Ovary (tissue), 9 donors: ENCODE data around the gene TOP3A. TPM values are rescaled to one million over a fixed set of nuclear protein-coding genes. Genes with fewer than 3 reads are reported as not detected.

Experiments
- DNase-seq, 5 donors: peaks; one replicate each; pipeline ENCODE4 v3.0.0-alpha.2; 2019 to 2020
- H3K27ac ChIP-seq, 2 donors: fragments of 200-600 bp; one replicate each; pipeline versions ENCODE4 v1.5.1 to v1.8.0; 2019 to 2022
- H3K27me3 ChIP-seq: fragments of 200-600 bp; one replicate; pipeline ENCODE4 v1.8.0; 2022
- H3K36me3 ChIP-seq: fragments of 200-600 bp; sonication (generic); one replicate; pipeline ENCODE4 v1.5.1; 2019
- H3K4me1 ChIP-seq: one replicate; pipeline ENCODE4 v1.8.1; 2013; ENCODE audit warnings: mild to moderate bottlenecking, moderate library complexity; ENCODE audit not compliant: insufficient read depth
- H3K4me3 ChIP-seq: fragments of 200-600 bp; sonication (generic); one replicate; pipeline ENCODE4 v1.5.1; 2017
- H3K9me3 ChIP-seq, 2 donors: fragments of 200-600 bp in 1 of 2; sonication (generic) in 1 of 2; one replicate each; pipeline versions ENCODE4 v1.5.1 to v1.8.1; 2013 to 2019; ENCODE audit warnings: mild to moderate bottlenecking in 1 of 2, moderate library complexity in 1 of 2
- EP300 ChIP-seq: sonication (generic); formaldehyde crosslinking; IDR thresholded peaks from one replicate; pipeline ENCODE4 v1.6.1; 2017; ENCODE audit warnings: antibody characterized with exemption
- POLR2A ChIP-seq: fragments of 450-650 bp; IDR thresholded peaks from one replicate; pipeline ENCODE4 v1.6.1; 2017; ENCODE audit warnings: antibody characterized with exemption, mild to moderate bottlenecking, moderate library complexity
- WGBS, 3 donors: extraction: QIAGEN DNeasy Blood & Tissue Kit in 1 of 3; methylation state at CpG; one replicate each; pipeline versions ENCODE4 v1.1.5 to v1.1.7; 2013 to 2017; 5-methylcytosine and 5-hydroxymethylcytosine counted together
- intact Hi-C, 4 donors: fragments of 100-400 bp; cut with DNase I; formaldehyde crosslinking; loops; one replicate each; pipeline versions ENCODE4 v1.11.0 to v1.15.1; 2022 to 2023
- polyA plus RNA-seq, 2 donors: library from polyadenylated mRNA; stranded (reverse); fragments of 200-250 nt in 1 of 2; fragments of 350-450 nt in 1 of 2; fragmentation: Illumina TruSeq in 1 of 2; extraction: RNeasy Lipid Tissue Mini Kit (QIAGEN cat#74804) in 1 of 2; gene quantifications; one replicate each; pipeline ENCODE4 v1.2.3, GENCODE V29; 2013 to 2014
- total RNA-seq, 7 donors: library from RNA; depleted of rRNA in 2 of 7; stranded (reverse); fragments of >200 nt in 2 of 7; fragmentation: NEBNext Ultra II Directional in 3 of 7; extraction: Animal tissue kit (Norgen Biotek cat#: 25700) in 3 of 7; gene quantifications; one replicate each; pipeline versions ENCODE4 v1.1.0 to v1.2.4, GENCODE V29; 2016 to 2023
- TF ChIP-seq, protein P1 (sequence below), 3 donors: fragments of 450-650 bp in 2 of 3; fragments of 200-600 bp in 1 of 3; IDR thresholded peaks; one replicate each; pipeline versions ENCODE4 v1.5.1 to v1.8.0; 2016 to 2022; ENCODE audit warnings: antibody characterized with exemption in 3 of 3, mild to moderate bottlenecking in 1 of 3
- donor health status: DM: no; HTN: no; CAD: no; lungs with moderate emphysema.
- donor health status: DM: no; HTN: no; CAD: no.
- donor health status: Bipolar disorder and iron deficiency.
- donor health status: DM: yes; HTN: yes; CAD: no.
- donor health status: DM: no; HTN: no; CAD: no.
- donor health status: DM: yes; HTN: yes; CAD: no.

The TOP3A gene
- total and polyA plus RNA-seq, 9 donors, result 12.6 to 35.7 (median 21.3) TPM

DNA sequence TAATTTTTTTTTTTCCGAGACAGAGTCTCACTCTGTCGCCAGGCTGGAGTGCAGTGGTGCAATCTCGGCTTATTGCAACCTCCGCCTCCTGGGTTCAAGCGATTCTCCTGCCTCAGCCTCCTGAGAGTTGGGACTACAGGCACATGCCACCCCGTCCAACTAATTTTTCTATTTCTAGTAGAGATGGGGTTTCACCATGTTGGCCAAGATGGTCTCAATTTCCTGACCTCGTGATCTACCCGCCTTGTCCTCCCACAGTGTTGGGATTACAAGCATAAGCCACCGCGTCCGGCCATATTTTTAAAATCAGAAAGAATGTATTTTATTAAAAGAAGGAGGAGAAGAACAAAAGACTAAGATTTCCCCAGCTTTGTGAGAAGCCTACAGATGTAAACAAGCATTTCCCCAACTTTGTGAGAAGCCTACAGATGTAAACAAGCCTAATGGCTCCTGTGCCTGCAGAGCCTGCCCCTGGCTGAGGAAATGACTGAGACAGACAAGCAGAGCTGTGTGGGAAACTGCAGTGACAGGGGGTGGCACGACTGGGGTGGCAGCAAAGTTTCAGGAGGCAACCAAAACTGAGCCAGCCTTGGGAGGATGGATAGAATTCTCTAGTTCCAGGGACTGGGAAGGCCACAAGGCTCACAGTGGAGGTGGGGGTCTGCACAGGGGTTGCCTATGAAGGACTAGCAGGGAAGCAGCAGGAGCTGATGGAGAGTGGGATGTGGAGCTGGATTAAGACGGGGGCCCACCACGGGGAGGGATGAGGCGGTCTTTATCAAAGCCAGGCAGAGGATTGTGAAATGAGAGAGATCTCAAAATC lies 22.9 kb downstream of the TOP3A start:
- Histone ChIP-seq H3K4me3 (no peak overlapping the region), H3K27ac (no peak overlapping the region), H3K9me3 (no peaks in the 10 kb centered on the region), H3K36me3 (no peaks in the 10 kb centered on the region), H3K27me3 (no peaks in the 10 kb centered on the region), H3K4me1 (no peaks in the 10 kb centered on the region)
- intact Hi-C loops, result no loop called here
- TF ChIP-seq EP300 (no peak), POLR2A (no peak)
- TF ChIP-seq, protein P1, sequence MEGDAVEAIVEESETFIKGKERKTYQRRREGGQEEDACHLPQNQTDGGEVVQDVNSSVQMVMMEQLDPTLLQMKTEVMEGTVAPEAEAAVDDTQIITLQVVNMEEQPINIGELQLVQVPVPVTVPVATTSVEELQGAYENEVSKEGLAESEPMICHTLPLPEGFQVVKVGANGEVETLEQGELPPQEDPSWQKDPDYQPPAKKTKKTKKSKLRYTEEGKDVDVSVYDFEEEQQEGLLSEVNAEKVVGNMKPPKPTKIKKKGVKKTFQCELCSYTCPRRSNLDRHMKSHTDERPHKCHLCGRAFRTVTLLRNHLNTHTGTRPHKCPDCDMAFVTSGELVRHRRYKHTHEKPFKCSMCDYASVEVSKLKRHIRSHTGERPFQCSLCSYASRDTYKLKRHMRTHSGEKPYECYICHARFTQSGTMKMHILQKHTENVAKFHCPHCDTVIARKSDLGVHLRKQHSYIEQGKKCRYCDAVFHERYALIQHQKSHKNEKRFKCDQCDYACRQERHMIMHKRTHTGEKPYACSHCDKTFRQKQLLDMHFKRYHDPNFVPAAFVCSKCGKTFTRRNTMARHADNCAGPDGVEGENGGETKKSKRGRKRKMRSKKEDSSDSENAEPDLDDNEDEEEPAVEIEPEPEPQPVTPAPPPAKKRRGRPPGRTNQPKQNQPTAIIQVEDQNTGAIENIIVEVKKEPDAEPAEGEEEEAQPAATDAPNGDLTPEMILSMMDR (IDR thresholded peaks at IDR 0.05), result no peak
- 89 to 92% (median 91%) methylated on average over 15 of the region's 15 CpGs for WGBS, 3 donors
- DNase-seq, result no peak

DNA sequence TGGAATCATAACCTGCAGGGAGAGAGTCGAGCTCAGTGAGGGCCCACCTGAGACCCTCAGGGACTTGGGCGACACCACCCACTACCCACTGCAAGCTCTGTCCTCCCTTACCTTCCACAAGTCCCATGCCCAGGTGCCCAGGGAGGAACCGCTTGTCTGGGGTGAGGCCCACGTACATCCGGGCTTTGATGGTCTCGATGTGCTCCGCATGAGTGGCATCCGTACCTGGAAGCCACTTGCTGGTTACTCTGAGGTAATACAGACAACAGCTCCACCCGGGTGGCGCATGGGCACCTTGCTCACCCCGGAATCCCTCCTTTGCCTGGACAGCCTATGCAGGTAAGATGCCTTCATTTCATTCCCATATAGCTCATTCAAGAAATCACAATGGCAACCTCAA lies 29.5 kb downstream of the TOP3A start:
- WGBS, 3 donors, result 94 to 97% (median 95%) methylated on average over 11 of the region's 11 CpGs
- Histone ChIP-seq H3K27ac (no peak overlapping the region), H3K27me3 (no peaks in the 10 kb centered on the region), H3K4me1 (no peaks in the 10 kb centered on the region), H3K9me3 (no peaks in the 10 kb centered on the region), H3K36me3 (no peaks in the 10 kb centered on the region), H3K4me3 (no peak overlapping the region)
- intact Hi-C loops, result no loop called here
- TF ChIP-seq EP300, result no peak
- no peak for TF ChIP-seq POLR2A
- TF ChIP-seq, protein P1 (IDR thresholded peaks at IDR 0.05), result no peak
- DNase-seq, result no peak

DNA sequence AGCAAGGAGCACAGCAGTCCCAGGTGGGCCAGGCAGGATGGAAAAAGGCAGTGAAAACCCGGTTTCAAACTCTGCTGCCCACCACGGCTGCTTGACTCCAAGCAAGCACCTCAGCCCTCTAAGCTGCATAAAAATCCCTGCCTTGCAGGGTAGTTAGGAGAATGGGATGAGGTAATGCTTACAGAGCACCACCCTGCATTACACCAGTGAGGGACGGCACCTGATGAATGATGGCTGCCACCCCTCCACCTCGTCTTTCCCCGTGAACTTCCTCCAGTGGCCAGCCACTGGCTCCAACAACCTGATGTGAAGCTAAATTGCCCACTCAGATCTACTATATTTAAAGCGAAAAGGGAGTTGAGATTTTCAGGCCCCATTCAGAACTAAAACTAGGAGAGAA lies 33.0 kb downstream of the TOP3A start:
- H3K9me3 ChIP-seq, result no peaks in the 10 kb centered on the region
- H3K4me1 ChIP-seq, result no peaks in the 10 kb centered on the region
- DNase-seq, result no peak
- no peak overlapping the region for H3K4me3 ChIP-seq
- no peaks in the 10 kb centered on the region for H3K36me3 ChIP-seq
- no peaks in the 10 kb centered on the region for H3K27me3 ChIP-seq
- no peak overlapping the region for H3K27ac ChIP-seq
- intact Hi-C loops, result no loop called here
- WGBS, 3 donors, result 89 to 94% (median 90%) methylated on average over 6 of the region's 6 CpGs
- TF ChIP-seq EP300, result no peak
- TF ChIP-seq, protein P1 (IDR thresholded peaks at IDR 0.05), result no peak
- no peak for TF ChIP-seq POLR2A

DNA sequence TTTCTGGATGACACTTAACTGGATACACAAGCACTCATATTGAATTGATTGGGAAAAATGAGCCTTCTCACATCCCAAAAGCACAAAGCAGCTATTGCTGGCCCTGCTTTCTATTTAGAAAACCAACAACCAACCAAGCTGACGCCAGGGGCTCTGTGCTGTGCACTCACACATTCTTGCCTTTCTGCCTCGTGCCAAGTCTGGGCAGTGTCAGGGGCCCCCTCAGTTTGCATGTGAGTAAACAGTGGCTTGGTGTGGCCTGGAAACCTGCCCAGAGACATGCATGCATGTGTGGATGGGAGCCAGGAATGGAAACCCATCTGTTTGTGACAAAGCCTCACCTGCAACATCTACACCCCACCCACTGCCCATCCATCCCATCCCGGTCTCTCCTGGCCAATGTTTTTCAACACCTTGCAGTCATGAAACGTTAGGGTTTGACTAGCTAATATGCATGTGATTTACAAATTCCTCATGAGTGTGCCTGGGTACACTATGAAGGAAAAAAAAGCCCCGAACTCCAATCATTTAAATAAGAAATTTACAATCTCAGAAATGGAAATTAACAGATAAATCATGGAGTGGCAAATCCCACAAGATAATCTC lies 33.9 kb downstream of the TOP3A start:
- DNase-seq, result no peak
- WGBS, 3 donors, result 50 to 58% (median 54%) methylated on average over 5 of the region's 5 CpGs
- no peaks in the 10 kb centered on the region for H3K9me3 ChIP-seq
- no peak overlapping the region for H3K27ac ChIP-seq
- H3K36me3 ChIP-seq, result no peaks in the 10 kb centered on the region
- H3K4me3 ChIP-seq, result no peak overlapping the region
- TF ChIP-seq, protein P1 (IDR thresholded peaks at IDR 0.05), result no peak
- TF ChIP-seq EP300, result no peak
- TF ChIP-seq POLR2A, result no peak
- H3K27me3 ChIP-seq, result no peaks in the 10 kb centered on the region
- H3K4me1 ChIP-seq, result no peaks in the 10 kb centered on the region
- intact Hi-C loops, result no loop called here
